PC-3 (cell line): ENCODE data around the gene NCF4.

ENCODE experiments used
- EZH2phosphoT487 ChIP-seq: fragments of 300-600 bp; sonication (generic); IDR thresholded peaks from 2 replicates; pipeline ENCODE4 v1.6.1; 2018; ENCODE audit warnings: mild to moderate bottlenecking, antibody characterized with exemption, low read length, borderline replicate concordance
- TF ChIP-seq, protein P1 (sequence below): fragments of 300-600 bp; sonication (generic); conservative IDR thresholded peaks from 2 replicates; pipeline ENCODE4 v1.5.1; 2017; ENCODE audit warnings: antibody characterized with exemption, low read depth, mild to moderate bottlenecking, low read length

GRCh38 chr22:36860821-36861659 is at the start of gene NCF4:
- TF ChIP-seq, protein P1, sequence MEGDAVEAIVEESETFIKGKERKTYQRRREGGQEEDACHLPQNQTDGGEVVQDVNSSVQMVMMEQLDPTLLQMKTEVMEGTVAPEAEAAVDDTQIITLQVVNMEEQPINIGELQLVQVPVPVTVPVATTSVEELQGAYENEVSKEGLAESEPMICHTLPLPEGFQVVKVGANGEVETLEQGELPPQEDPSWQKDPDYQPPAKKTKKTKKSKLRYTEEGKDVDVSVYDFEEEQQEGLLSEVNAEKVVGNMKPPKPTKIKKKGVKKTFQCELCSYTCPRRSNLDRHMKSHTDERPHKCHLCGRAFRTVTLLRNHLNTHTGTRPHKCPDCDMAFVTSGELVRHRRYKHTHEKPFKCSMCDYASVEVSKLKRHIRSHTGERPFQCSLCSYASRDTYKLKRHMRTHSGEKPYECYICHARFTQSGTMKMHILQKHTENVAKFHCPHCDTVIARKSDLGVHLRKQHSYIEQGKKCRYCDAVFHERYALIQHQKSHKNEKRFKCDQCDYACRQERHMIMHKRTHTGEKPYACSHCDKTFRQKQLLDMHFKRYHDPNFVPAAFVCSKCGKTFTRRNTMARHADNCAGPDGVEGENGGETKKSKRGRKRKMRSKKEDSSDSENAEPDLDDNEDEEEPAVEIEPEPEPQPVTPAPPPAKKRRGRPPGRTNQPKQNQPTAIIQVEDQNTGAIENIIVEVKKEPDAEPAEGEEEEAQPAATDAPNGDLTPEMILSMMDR = no peak
- TF ChIP-seq EZH2phosphoT487 = no peak
